ENCODE measurements around the gene OBI1.

- TF ChIP-seq CTCF (IDR thresholded peaks at IDR 0.05; ENCODE audit: low read length): no peak
- TF ChIP-seq EZH2 (IDR thresholded peaks at IDR 0.05; ENCODE audit: borderline replicate concordance, low read length): no peak
Measured at GRCh38 chr13:78601874-78602560, 56.9 kb downstream of the OBI1 start.
